ENCODE data around the gene SLC37A2. TPM values are rescaled to one million over a fixed set of nuclear protein-coding genes. Genes with fewer than 3 reads are reported as not detected.

Gene SLC37A2
- total RNA-seq, 1 experiment from 2014 or later = not detected

- Histone ChIP-seq H3K27ac (ENCODE audit: low read depth, low read length, poor library complexity, severe bottlenecking) (no peak overlapping the region), H3K9me3 (ENCODE audit: low read depth, low read length, poor library complexity, severe bottlenecking) (no peaks in the 10 kb centered on the region), H3K36me3 (ENCODE audit: insufficient read depth, low read length, poor library complexity, severe bottlenecking) (no peaks in the 10 kb centered on the region), H3K4me3 (ENCODE audit: low read depth, low read length, poor library complexity, severe bottlenecking) (no peak overlapping the region), H3K4me1 (ENCODE audit: insufficient read depth, low read length, poor library complexity, severe bottlenecking) (no peaks in the 10 kb centered on the region), H3K27me3 (replicated peaks; ENCODE audit: insufficient read depth, low read depth, low read length, poor library complexity) (no peaks in the 10 kb centered on the region)
- CTCF ChIA-PET = interaction anchor here (0.6 to 2.0 kb wide), 6 partner anchors 13 to 305 kb away, joined by 4 to 15 read pairs (median 10); partner anchors contain the start of gene TMEM218
- intact Hi-C loops (cut with micrococcal nuclease; ENCODE audit: unreplicated experiment) = no loop called here
- DNase-seq (ENCODE audit: low spot score) = peak; percentile 89
- POLR2A ChIA-PET (ENCODE audit: low non-redundant PET) = no interaction called here
- no TSS peak for BruUV-seq (replicated peaks)
- TF ChIP-seq EZH2 (IDR thresholded peaks at IDR 0.05; ENCODE audit: borderline replicate concordance, low read depth, low read length, poor library complexity, severe bottlenecking) (no peak), CTCF (conservative IDR thresholded peaks at IDR 0.05; ENCODE audit: low read depth, low read length) (peak; percentile 88)
These were observed 61.0 kb downstream of the SLC37A2 start for GRCh38 chr11:125123947-125124617.

- intact Hi-C loops (cut with micrococcal nuclease; ENCODE audit: unreplicated experiment) = no loop called here
- ChIA-PET CTCF (interaction anchor here (0.9 to 2.0 kb wide), 5 partner anchors 14 to 304 kb away, joined by 4 to 15 read pairs (median 10); no protein-coding TSS in a partner anchor), POLR2A (ENCODE audit: low non-redundant PET) (no interaction called here)
- TF ChIP-seq CTCF (conservative IDR thresholded peaks at IDR 0.05; ENCODE audit: low read depth, low read length) = no peak
- no peak for TF ChIP-seq EZH2 (IDR thresholded peaks at IDR 0.05; ENCODE audit: borderline replicate concordance, low read depth, low read length, poor library complexity, severe bottlenecking)
- Histone ChIP-seq H3K4me3 (ENCODE audit: low read depth, low read length, poor library complexity, severe bottlenecking) (no peak overlapping the region), H3K27me3 (replicated peaks; ENCODE audit: insufficient read depth, low read depth, low read length, poor library complexity) (no peaks in the 10 kb centered on the region), H3K27ac (ENCODE audit: low read depth, low read length, poor library complexity, severe bottlenecking) (no peak overlapping the region), H3K9me3 (ENCODE audit: low read depth, low read length, poor library complexity, severe bottlenecking) (no peaks in the 10 kb centered on the region), H3K4me1 (ENCODE audit: insufficient read depth, low read length, poor library complexity, severe bottlenecking) (no peaks in the 10 kb centered on the region), H3K36me3 (ENCODE audit: insufficient read depth, low read length, poor library complexity, severe bottlenecking) (no peaks in the 10 kb centered on the region)
- DNase-seq (ENCODE audit: low spot score) = no peak
- no TSS peak for BruUV-seq (replicated peaks)
These were observed 61.5 kb downstream of the SLC37A2 start for GRCh38 chr11:125124618-125124992.

GRCh38 chr11:125128450-125128849 lies 65.3 kb downstream of the SLC37A2 start:
- TF ChIP-seq EZH2 (IDR thresholded peaks at IDR 0.05; ENCODE audit: borderline replicate concordance, low read depth, low read length, poor library complexity, severe bottlenecking) (no peak), CTCF (conservative IDR thresholded peaks at IDR 0.05; ENCODE audit: low read depth, low read length) (no peak)
- Histone ChIP-seq H3K27ac (ENCODE audit: low read depth, low read length, poor library complexity, severe bottlenecking) (no peak overlapping the region), H3K4me1 (ENCODE audit: insufficient read depth, low read length, poor library complexity, severe bottlenecking) (no peaks in the 10 kb centered on the region), H3K36me3 (ENCODE audit: insufficient read depth, low read length, poor library complexity, severe bottlenecking) (no peaks in the 10 kb centered on the region), H3K4me3 (ENCODE audit: low read depth, low read length, poor library complexity, severe bottlenecking) (no peak overlapping the region), H3K9me3 (ENCODE audit: low read depth, low read length, poor library complexity, severe bottlenecking) (no peaks in the 10 kb centered on the region), H3K27me3 (replicated peaks; ENCODE audit: insufficient read depth, low read depth, low read length, poor library complexity) (peaks cover 3% of the 10 kb centered on the region)
- ChIA-PET POLR2A (ENCODE audit: low non-redundant PET) (interaction anchor here (0.7 kb wide), 1 partner anchor 68 kb away, joined by 3 read pairs; no protein-coding TSS in a partner anchor), CTCF (no interaction called here)
- intact Hi-C loops (cut with micrococcal nuclease; ENCODE audit: unreplicated experiment) = no loop called here
- DNase-seq (ENCODE audit: low spot score) = no peak
- no TSS peak for BruUV-seq (replicated peaks)

Measured in A673 (cell line).